Tibial nerve (tissue), 3 donors: ENCODE data around the gene MYO1C.

Source experiments
- CTCF ChIP-seq, 5 experiments: fragments of 200-600 bp in 3 of 5; fragments of 450-650 bp in 2 of 5; sonication (generic) in 3 of 5; IDR thresholded peaks; one replicate each; pipeline ENCODE4 v1.5.1; 2016 to 2019; ENCODE audit warnings: antibody characterized with exemption in 5 of 5, mild to moderate bottlenecking in 3 of 5, moderate library complexity in 2 of 5
- POLR2A ChIP-seq, 2 donors: fragments of 450-650 bp; IDR thresholded peaks; one replicate each; pipeline ENCODE4 v1.6.1; 2017; ENCODE audit warnings: antibody characterized with exemption in 2 of 2, mild to moderate bottlenecking in 2 of 2, moderate library complexity in 2 of 2

GRCh38 chr17:1503699-1504098 is 11.2 kb upstream of the MYO1C start:
- no peak for TF ChIP-seq CTCF (IDR thresholded peaks at IDR 0.05)
- no peak for TF ChIP-seq POLR2A (IDR thresholded peaks at IDR 0.05)
